K562 (cell line): ENCODE measurements around the gene TIMM17B. TPM values are rescaled to one million over a fixed set of nuclear protein-coding genes. Genes with fewer than 3 reads are reported as not detected.

Experiments
- ATAC-seq: fragments of 200-7000 bp; cut with Tn5 transposase; 3 replicates; pipeline ENCODE4 v1.9.1; 2020; ENCODE audit warnings: moderate library complexity
- BruUV-seq: library from RNA; stranded (reverse); fragments of 400-500 nt; replicated peaks from 2 replicates; lab custom pipeline; 2021; lab: Mats Ljungman, UMichigan
- CTCF ChIA-PET: fragments of 300-600 bp; formaldehyde crosslinking; extraction: SDS; loops from one replicate; lab custom pipeline; 2021; ENCODE audit warnings: low intra/inter-chr PET ratio; lab: Yijun Ruan, JAX
- POLR2A ChIA-PET: fragments of 300-600, 350-650 bp; sonication (Branson Sonifier 250); formaldehyde crosslinking; extraction: SDS; loops from one replicate; lab custom pipeline; 2021; ENCODE audit warnings: antibody characterized with exemption, inconsistent platforms; lab: Yijun Ruan, JAX
- DNase-seq, 4 experiments: peaks; one replicate each; pipeline versions ENCODE4 v3.0.0 to v3.0.0-alpha.2; 2011 to 2018; ENCODE audit warnings: low spot score in 3 of 4, mixed read lengths in 3 of 4; ENCODE audit errors: extremely low read depth in 1 of 4
- FAIRE-seq: peaks from 2 replicates; lab custom pipeline; 2011; peaks lifted over from hg19 to GRCh38; lab: Jason Lieb, UNC
- H2AFZ ChIP-seq: 2 replicates; pipeline ENCODE4 v1.6.0; 2011; ENCODE audit warnings: low read depth, low read length, control low read depth, inconsistent platforms
- H3K27ac ChIP-seq: fragments of 200-600 bp; 3 replicates; pipeline ENCODE4 v1.8.0; 2011; ENCODE audit warnings: low read depth, mild to moderate bottlenecking, control low read depth, inconsistent platforms, low read length, moderate library complexity, mixed read lengths; ENCODE audit errors: extremely low read depth
- H3K27me3 ChIP-seq, 2 experiments: fragments of 300-600 bp in 1 of 2; 2 replicates in 1 of 2; 3 replicates in 1 of 2; pipeline versions ENCODE4 v1.6.0 to v1.8.0; 2011; ENCODE audit warnings: inconsistent platforms in 2 of 2, low read length in 2 of 2, mild to moderate bottlenecking in 1 of 2, mixed read lengths in 1 of 2, moderate library complexity in 1 of 2; ENCODE audit not compliant: control insufficient read depth in 2 of 2, insufficient read depth in 2 of 2
- H3K36me3 ChIP-seq: fragments of 300-600 bp; 3 replicates; pipeline ENCODE4 v1.8.0; 2011; ENCODE audit warnings: mild to moderate bottlenecking, low read length, inconsistent platforms; ENCODE audit not compliant: control insufficient read depth, insufficient read depth
- H3K4me1 ChIP-seq, 2 experiments: fragments of 200-600 bp in 1 of 2; replicated peaks in 1 of 2; 2 replicates in 1 of 2; 3 replicates in 1 of 2; pipeline versions ENCODE4 v1.5.1 to v1.8.0; 2011; ENCODE audit warnings: inconsistent platforms in 2 of 2, low read length in 2 of 2, mild to moderate bottlenecking in 1 of 2, mixed read lengths in 1 of 2, moderate library complexity in 1 of 2; ENCODE audit not compliant: control insufficient read depth in 2 of 2, insufficient read depth in 2 of 2
- H3K4me2 ChIP-seq: 2 replicates; pipeline ENCODE4 v1.6.1; 2011; ENCODE audit warnings: low read length, control low read depth, inconsistent platforms, mixed read lengths; ENCODE audit not compliant: insufficient read depth
- H3K4me3 ChIP-seq: fragments of 200-600 bp; sonication (generic), shearing (Covaris generic); 2 replicates; pipeline ENCODE4 v1.5.1; 2016; ENCODE audit warnings: control low read depth, inconsistent platforms
- H3K79me2 ChIP-seq: fragments of 200-600 bp; 3 replicates; pipeline ENCODE4 v1.8.0; 2011; ENCODE audit warnings: low read length, inconsistent platforms; ENCODE audit not compliant: control insufficient read depth, insufficient read depth
- H3K9ac ChIP-seq, 2 experiments: 2 replicates each; pipeline versions ENCODE4 v1.6.0 to v1.6.1; 2011; ENCODE audit warnings: low read depth in 2 of 2, low read length in 2 of 2, control low read depth in 1 of 2, inconsistent platforms in 1 of 2, mild to moderate bottlenecking in 1 of 2, mixed read lengths in 1 of 2; ENCODE audit not compliant: insufficient read depth in 1 of 2
- H3K9me1 ChIP-seq: one replicate; pipeline ENCODE4 v1.6.0; 2011; ENCODE audit warnings: inconsistent platforms, mild to moderate bottlenecking, low read length, moderate library complexity; ENCODE audit not compliant: control insufficient read depth, insufficient read depth
- H3K9me3 ChIP-seq: replicated peaks from 2 replicates; pipeline ENCODE4 v1.5.1; 2011; ENCODE audit warnings: low read depth, low read length, inconsistent platforms; ENCODE audit not compliant: control insufficient read depth, insufficient read depth
- H4K20me1 ChIP-seq: replicated peaks from 2 replicates; pipeline ENCODE4 v1.6.1; 2011; ENCODE audit warnings: low read length, inconsistent platforms, mixed read lengths; ENCODE audit not compliant: control insufficient read depth, insufficient read depth
- CBX5 ChIP-seq: IDR thresholded peaks from 2 replicates; pipeline ENCODE4 v1.6.1; 2014; ENCODE audit warnings: low read depth, borderline replicate concordance
- DPF2 ChIP-seq: fragments of 450-650 bp; IDR thresholded peaks from 2 replicates; pipeline ENCODE4 v1.6.1; 2016
- FUS ChIP-seq: fragments of 200-400 bp; formaldehyde crosslinking; optimal IDR thresholded peaks from 2 replicates; pipeline ENCODE3; 2017; ENCODE audit warnings: low read depth, low read length
- ILK ChIP-seq: fragments of 450-650 bp; IDR thresholded peaks from 2 replicates; pipeline ENCODE4 v1.6.1; 2016; ENCODE audit warnings: missing genetic modification characterization, low read depth, mild to moderate bottlenecking, missing compliant biosample characterization, moderate library complexity, borderline replicate concordance
- JUN ChIP-seq, 2 experiments: sonication (generic) in 1 of 2; formaldehyde crosslinking in 1 of 2; IDR thresholded peaks; 2 replicates each; pipeline versions ENCODE4 v1.6.1 to v1.8.0; 2012 to 2022; ENCODE audit warnings: borderline replicate concordance in 2 of 2, mild to moderate bottlenecking in 2 of 2, improper control_type of control experiment in 1 of 2, low read depth in 1 of 2, low read length in 1 of 2, missing genetic modification reagents in 1 of 2
- NR3C1 ChIP-seq: sonication (generic); formaldehyde crosslinking; IDR thresholded peaks from 2 replicates; pipeline ENCODE4 v1.8.1; 2022; ENCODE audit warnings: missing genetic modification reagents
- PHF20 ChIP-seq: fragments of 450-650 bp; IDR thresholded peaks from 2 replicates; pipeline ENCODE4 v1.6.1; 2018; ENCODE audit not compliant: partially characterized antibody
- POLR2A ChIP-seq: fragments of 450-650 bp; conservative IDR thresholded peaks from 2 replicates; pipeline ENCODE4 v1.6.1; 2016
- PTBP1 ChIP-seq: fragments of 200-400 bp; formaldehyde crosslinking; IDR thresholded peaks from 2 replicates; pipeline ENCODE4 v1.6.1; 2017; ENCODE audit warnings: low read depth, low read length
- ZKSCAN1 ChIP-seq: fragments of 150-350 bp; IDR thresholded peaks from 2 replicates; pipeline ENCODE4 v1.6.1; 2016; ENCODE audit warnings: low read depth, low read length
- ZNF146 ChIP-seq: IDR thresholded peaks from one replicate; pipeline ENCODE4 v1.6.1; 2018; ENCODE audit warnings: missing compliant biosample characterization; ENCODE audit not compliant: unreplicated experiment
- ZNF280B ChIP-seq: fragments of 250-450 bp; sonication (Bioruptor Pico); IDR thresholded peaks from 2 replicates; pipeline ENCODE4 v1.5.1; 2021; ENCODE audit warnings: mild to moderate bottlenecking
- ZNF408 ChIP-seq: fragments of 250-450 bp; sonication (Bioruptor Pico); IDR thresholded peaks from 2 replicates; pipeline ENCODE4 v1.4.0; 2020; ENCODE audit warnings: low read depth, mild to moderate bottlenecking, moderate library complexity
- ZNF696 ChIP-seq: fragments of 250-450 bp; sonication (Bioruptor Pico); conservative IDR thresholded peaks from 2 replicates; pipeline ENCODE4 v1.4.0; 2020; ENCODE audit warnings: mild to moderate bottlenecking, moderate library complexity
- WGBS: fragments of 100-300 bp; shearing (Covaris generic); methylation state at CpG from one replicate; pipeline ENCODE4 v1.1.6; 2016; ENCODE audit warnings: low coverage, mixed read lengths; ENCODE audit not compliant: insufficient coverage; ENCODE audit errors: missing lambda C conversion rate; 5-methylcytosine and 5-hydroxymethylcytosine counted together
- in situ Hi-C: fragments of 300-500 bp; cut with MboI; formaldehyde crosslinking; loops from 4 replicates; pipeline ENCODE4 v1.15.0; 2018; ENCODE audit warnings: inconsistent platforms, mixed read lengths
- intact Hi-C: fragments of 100-400 bp; cut with micrococcal nuclease; formaldehyde crosslinking; loops from 2 replicates; pipeline ENCODE4 v1.14.2; 2022
- polyA plus RNA-seq, 8 experiments: library from polyadenylated mRNA; depleted of rRNA in 4 of 8; stranded (reverse) in 5 of 8; unstranded in 3 of 8; fragments of >200 nt; fragmentation: Nextera tagmentation in 2 of 8; fragmentation: Illumina TruSeq in 1 of 8; extraction: Ambion mirVana in 2 of 8; extraction: Trizol in 1 of 8; gene quantifications; 2 replicates each; pipeline versions ENCODE4 v1.2.1 to v1.2.3, GENCODE V29; 2011 to 2014; ENCODE audit warnings: inconsistent platforms in 1 of 8, missing spikeins in 1 of 8
- total RNA-seq, 7 experiments: library from RNA; depleted of rRNA in 6 of 7; stranded (reverse); fragments of >200 nt in 6 of 7; fragmentation: Illumina TruSeq in 2 of 7; extraction: Trizol in 2 of 7; gene quantifications; 2 replicates each; pipeline versions ENCODE4 v1.2.1 to v1.2.3, GENCODE V29; 2011 to 2021; ENCODE audit warnings: low replicate concordance in 1 of 7
- TF ChIP-seq, protein P1 (sequence below), 2 experiments: fragments of 250-450 bp in 1 of 2; fragments of 450-650 bp in 1 of 2; sonication (Bioruptor Pico) in 1 of 2; IDR thresholded peaks; 2 replicates each; pipeline versions ENCODE4 v1.6.1 to v1.8.0; 2016 to 2021; ENCODE audit warnings: mild to moderate bottlenecking in 2 of 2, moderate library complexity in 2 of 2, missing compliant biosample characterization in 1 of 2, missing genetic modification characterization in 1 of 2

TIMM17B gene
- total and polyA plus RNA-seq, 9 of the 15 experiments (the other 6 are each of a cell fraction or from before 2014, with no cell fraction given): 9.9 to 184 (median 115) TPM

DNA sequence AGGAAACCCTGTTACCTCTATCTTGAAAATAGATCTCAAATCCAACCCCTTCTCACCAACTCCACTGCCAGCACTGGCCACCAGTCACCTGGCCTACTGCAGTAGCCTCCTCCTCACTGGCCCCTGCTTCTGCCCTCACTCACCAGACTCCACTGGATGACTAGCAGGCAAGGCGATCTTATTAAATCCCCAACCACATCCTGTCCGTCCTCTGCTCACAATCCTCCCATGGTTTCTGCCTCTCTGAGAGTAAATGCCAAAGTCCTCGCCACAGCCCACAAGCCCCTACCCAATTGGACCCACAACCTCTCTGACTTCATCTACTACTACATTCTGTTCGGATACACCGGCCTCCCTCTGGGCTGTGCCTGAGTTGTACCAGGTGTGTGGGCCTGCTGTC lies 26.7 kb upstream of the TIMM17B start:
- peaks cover 63% of the 10 kb centered on the region for H3K36me3 ChIP-seq
- H3K4me2 ChIP-seq: no peak overlapping the region
- WGBS: 83% methylated on average over 3 of the region's 5 CpGs
- in situ Hi-C loops (no loop called here), intact Hi-C loops (no loop called here)
- ChIA-PET CTCF (no interaction called here), POLR2A (no interaction called here)
- no peak overlapping the region for H3K9ac ChIP-seq
- no peak overlapping the region for H3K27ac ChIP-seq
- no peak overlapping the region for H3K4me3 ChIP-seq
- no TSS peak for BruUV-seq
- ATAC-seq (no peak), FAIRE-seq (no peak), DNase-seq (no peak)
- no peaks in the 10 kb centered on the region for H4K20me1 ChIP-seq
- H3K9me3 ChIP-seq: no peaks in the 10 kb centered on the region
- H3K79me2 ChIP-seq: peaks cover 16% of the 10 kb centered on the region; the same call in 2 of the 3 replicates
- peaks cover 20 to 21% of the 10 kb centered on the region in 2 experiments; a peak in 4 of 5 replicates for H3K4me1 ChIP-seq
- TF ChIP-seq POLR2A (peak; percentile 45; the same call in 1 of the 2 replicates), ZNF146 (CRISPR knock-in tag) (no peak)
- H2AFZ ChIP-seq: no peak overlapping the region
- H3K9me1 ChIP-seq: no peaks in the 10 kb centered on the region
- H3K27me3 ChIP-seq: no peaks in the 10 kb centered on the region

GRCh38 chrX:48923771-48924170 lies 26.2 kb upstream of the TIMM17B start:
- DNase-seq (no peak), FAIRE-seq (no peak), ATAC-seq (no peak)
- Histone ChIP-seq H3K4me1 (peaks cover 21% of the 10 kb centered on the region in 2 experiments; a peak in 4 of 5 replicates), H3K9me1 (no peaks in the 10 kb centered on the region), H2AFZ (no peak overlapping the region), H3K79me2 (peaks cover 19% of the 10 kb centered on the region), H3K4me2 (no peak overlapping the region), H3K36me3 (peaks cover 63% of the 10 kb centered on the region), H3K27ac (no peak overlapping the region), H3K9me3 (no peaks in the 10 kb centered on the region), H3K27me3 (no peaks in the 10 kb centered on the region), H3K9ac (peak overlapping the region in 1 of 2 experiments; percentile 18; a peak in 1 of 4 replicates), H4K20me1 (no peaks in the 10 kb centered on the region), H3K4me3 (no peak overlapping the region)
- ChIA-PET CTCF (no interaction called here), POLR2A (interaction anchor here (0.6 kb wide), 1 partner anchor 25 kb away, joined by 3 read pairs; no protein-coding TSS in a partner anchor)
- intact Hi-C loops (no loop called here), in situ Hi-C loops (no loop called here)
- no TSS peak for BruUV-seq
- 94% methylated on average over 10 of the region's 13 CpGs for WGBS
- TF ChIP-seq CBX5: no peak
- TF ChIP-seq, protein P1, sequence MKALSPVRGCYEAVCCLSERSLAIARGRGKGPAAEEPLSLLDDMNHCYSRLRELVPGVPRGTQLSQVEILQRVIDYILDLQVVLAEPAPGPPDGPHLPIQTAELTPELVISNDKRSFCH (CRISPR knock-in tag; IDR thresholded peaks at IDR 0.05): no peak
- TF ChIP-seq, protein P1 (tag; IDR thresholded peaks at IDR 0.05): no peak
- TF ChIP-seq FUS: no peak
- TF ChIP-seq ILK (tag): no peak
- TF ChIP-seq JUN (IDR thresholded peaks at IDR 0.05; ENCODE audit: borderline replicate concordance, low read depth, low read length): no peak
- no peak for TF ChIP-seq JUN (CRISPR knock-in tag; IDR thresholded peaks at IDR 0.05; ENCODE audit: borderline replicate concordance)
- no peak for TF ChIP-seq PTBP1
- TF ChIP-seq ZNF146 (CRISPR knock-in tag): no peak
- TF ChIP-seq ZNF280B (CRISPR knock-in tag): no peak
- TF ChIP-seq DPF2: no peak
- no peak for TF ChIP-seq ZNF696 (CRISPR knock-in tag)
- TF ChIP-seq ZKSCAN1: no peak
- no peak for TF ChIP-seq NR3C1
- TF ChIP-seq ZNF408 (CRISPR knock-in tag): no peak
- TF ChIP-seq PHF20: no peak
